GM19463 (cell line): ENCODE data around the gene TMC7.

Experiments
- ATAC-seq: cut with Tn5 transposase; IDR thresholded peaks from one replicate; pipeline ENCODE4 v1.9.1; 2021; ENCODE audit warnings: mild to moderate bottlenecking, moderate library complexity; ENCODE audit not compliant: unreplicated experiment

TMC7 gene

GRCh38 chr16:19110537-19111360 is 127.0 kb downstream of the TMC7 start:
- no peak for ATAC-seq

DNA sequence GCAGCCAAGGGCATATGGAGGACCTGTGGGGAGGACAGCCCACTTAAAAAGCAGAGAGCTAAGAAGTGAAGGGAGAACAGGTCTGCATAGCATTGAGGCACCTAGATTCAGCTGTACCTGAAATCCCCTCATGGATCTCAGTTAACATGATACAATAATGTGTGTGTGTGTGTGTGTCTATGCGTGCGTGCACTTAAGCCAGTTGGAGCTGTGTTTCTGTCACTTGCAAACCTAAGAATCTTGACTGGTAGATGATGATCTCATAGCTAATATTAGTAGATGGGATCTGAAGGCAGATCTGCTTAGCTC is 128.3 kb downstream of the TMC7 start:
- ATAC-seq = no peak
